Breast epithelium (tissue), 3 donors: Measurements from ENCODE around the gene PCSK4.

Source experiments
- POLR2A ChIP-seq: fragments of 450-650 bp; IDR thresholded peaks from one replicate; pipeline ENCODE4 v1.6.1; 2016; ENCODE audit warnings: antibody characterized with exemption, mild to moderate bottlenecking, moderate library complexity
- POLR2AphosphoS5 ChIP-seq, 3 donors: sonication (generic); formaldehyde crosslinking; IDR thresholded peaks; one replicate each; pipeline ENCODE4 v1.6.1; 2017; ENCODE audit warnings: antibody characterized with exemption in 3 of 3
- TF ChIP-seq, protein P1 (sequence below), 3 donors: fragments of 450-650 bp; IDR thresholded peaks; one replicate each; pipeline ENCODE4 v1.5.1; 2016 to 2017; ENCODE audit warnings: antibody characterized with exemption in 3 of 3, mild to moderate bottlenecking in 3 of 3, moderate library complexity in 3 of 3

DNA sequence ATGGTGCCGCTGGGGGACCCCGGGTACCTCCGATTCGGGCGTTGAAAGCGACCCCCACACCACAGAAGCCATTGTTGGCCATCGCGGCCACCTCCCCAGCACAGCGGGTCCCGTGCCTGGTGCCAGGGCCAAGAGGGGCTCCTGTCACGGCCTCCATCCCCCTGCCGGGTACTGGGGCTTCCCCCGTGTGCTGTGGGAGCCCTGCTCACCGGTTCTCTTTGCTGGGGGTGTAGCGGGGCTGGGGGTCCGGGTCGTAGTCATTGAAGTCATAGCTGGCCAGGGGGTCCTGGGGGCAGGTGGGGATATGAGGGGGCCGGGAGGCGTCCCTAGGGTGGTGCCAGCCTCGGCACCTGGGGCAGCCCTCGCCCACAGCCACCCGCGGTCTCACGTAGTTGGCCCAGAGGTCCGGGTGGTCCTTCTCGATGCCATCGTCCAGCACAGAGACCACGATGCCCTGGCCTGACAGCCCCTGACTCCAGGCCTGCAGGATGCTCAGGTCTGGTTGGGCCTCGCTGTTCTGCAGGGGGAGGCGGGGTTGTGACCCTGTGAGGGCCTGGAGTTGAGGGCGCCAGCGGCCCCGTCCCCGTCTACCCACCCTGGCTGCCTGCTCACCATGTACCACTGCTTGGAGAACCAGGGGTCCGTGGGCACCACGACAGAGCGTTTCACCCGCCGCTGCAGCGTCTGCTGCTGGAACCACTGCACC, 2.4 kb downstream of the PCSK4 start:
- TF ChIP-seq POLR2A (no peak), POLR2AphosphoS5 (IDR thresholded peaks at IDR 0.05) (no peak)
- TF ChIP-seq, protein P1, sequence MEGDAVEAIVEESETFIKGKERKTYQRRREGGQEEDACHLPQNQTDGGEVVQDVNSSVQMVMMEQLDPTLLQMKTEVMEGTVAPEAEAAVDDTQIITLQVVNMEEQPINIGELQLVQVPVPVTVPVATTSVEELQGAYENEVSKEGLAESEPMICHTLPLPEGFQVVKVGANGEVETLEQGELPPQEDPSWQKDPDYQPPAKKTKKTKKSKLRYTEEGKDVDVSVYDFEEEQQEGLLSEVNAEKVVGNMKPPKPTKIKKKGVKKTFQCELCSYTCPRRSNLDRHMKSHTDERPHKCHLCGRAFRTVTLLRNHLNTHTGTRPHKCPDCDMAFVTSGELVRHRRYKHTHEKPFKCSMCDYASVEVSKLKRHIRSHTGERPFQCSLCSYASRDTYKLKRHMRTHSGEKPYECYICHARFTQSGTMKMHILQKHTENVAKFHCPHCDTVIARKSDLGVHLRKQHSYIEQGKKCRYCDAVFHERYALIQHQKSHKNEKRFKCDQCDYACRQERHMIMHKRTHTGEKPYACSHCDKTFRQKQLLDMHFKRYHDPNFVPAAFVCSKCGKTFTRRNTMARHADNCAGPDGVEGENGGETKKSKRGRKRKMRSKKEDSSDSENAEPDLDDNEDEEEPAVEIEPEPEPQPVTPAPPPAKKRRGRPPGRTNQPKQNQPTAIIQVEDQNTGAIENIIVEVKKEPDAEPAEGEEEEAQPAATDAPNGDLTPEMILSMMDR (IDR thresholded peaks at IDR 0.05) = no peak
